GM19468 (cell line): ENCODE data around the gene UBAC2.
A peak's percentile ranks its signal among the peaks of the same experiment; 100 is the strongest.

ENCODE experiments used
- ATAC-seq: cut with Tn5 transposase; IDR thresholded peaks from one replicate; pipeline ENCODE4 v1.9.1; 2021; ENCODE audit warnings: mild to moderate bottlenecking, moderate library complexity, moderate number of reproducible peaks; ENCODE audit not compliant: unreplicated experiment; ENCODE audit errors: extremely low read depth

UBAC2 gene

DNA sequence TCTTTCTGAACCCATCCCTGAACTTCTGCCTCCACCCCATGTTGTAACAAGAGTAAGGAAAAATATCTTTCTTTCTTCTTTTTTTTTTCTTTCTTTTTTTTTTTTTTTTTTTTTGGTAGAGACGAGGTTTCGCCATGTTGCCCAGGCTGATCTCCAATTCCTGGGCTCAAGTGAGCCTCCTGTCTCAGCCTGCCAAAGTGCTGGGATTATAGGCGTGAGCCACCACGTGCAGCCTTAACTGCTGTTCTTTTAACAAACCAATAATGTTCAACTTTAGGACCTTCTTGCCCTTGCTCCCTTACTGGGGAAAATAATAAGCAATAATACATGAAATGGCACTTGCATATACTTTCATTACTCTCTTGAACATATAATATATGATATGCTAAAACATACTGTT is 86.9 kb downstream of the UBAC2 start:
- no peak for ATAC-seq

- ATAC-seq: peak; percentile 90
These were observed 87.4 kb downstream of the UBAC2 start for GRCh38 chr13:99288089-99288488.

DNA sequence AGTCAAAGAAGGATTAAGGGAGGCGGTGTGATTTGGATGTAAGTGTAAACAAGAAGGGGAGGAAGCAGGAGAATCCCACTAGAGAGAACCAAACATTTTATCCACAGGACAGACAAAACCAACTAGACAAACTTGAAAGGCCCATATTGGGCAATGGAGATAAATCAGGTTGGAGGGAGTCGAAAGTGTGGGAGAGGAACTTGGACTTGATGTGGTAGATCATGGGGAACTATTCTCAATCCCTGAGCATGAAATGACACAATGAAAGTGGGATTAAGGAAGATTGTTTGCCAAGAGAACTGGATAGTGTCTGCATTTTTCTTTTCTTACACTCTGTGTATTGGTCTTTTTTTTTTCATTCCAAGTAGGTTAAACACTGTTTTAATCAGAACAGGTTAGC is 88.6 kb downstream of the UBAC2 start:
- no peak for ATAC-seq

- ATAC-seq: no peak
These were observed 89.2 kb downstream of the UBAC2 start for GRCh38 chr13:99289674-99290337.

- ATAC-seq: no peak
These were observed 90.2 kb downstream of the UBAC2 start for GRCh38 chr13:99290894-99291293.

- ATAC-seq: no peak
These were observed 92.5 kb downstream of the UBAC2 start for GRCh38 chr13:99293178-99293577.

DNA sequence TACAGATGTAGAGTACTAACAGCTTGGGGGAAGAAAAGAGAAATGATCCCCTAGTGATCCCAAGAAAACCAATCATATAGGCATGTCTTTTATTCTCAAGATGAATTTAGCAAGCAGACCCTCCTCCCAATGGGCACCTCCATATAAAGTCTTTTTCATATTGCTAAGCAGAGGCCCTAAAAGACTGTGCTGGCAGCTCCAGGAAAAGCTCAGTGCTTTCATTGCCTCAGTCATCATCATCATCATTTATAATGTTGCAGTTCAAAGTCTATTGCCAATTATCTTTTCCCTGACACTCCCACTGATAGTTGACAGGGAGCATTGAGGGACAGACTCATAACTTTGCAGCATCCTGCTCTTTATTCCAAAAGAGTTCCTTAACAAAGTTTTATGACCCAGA is 93.5 kb downstream of the UBAC2 start:
- ATAC-seq: no peak

GRCh38 chr13:99294958-99295357 is 94.3 kb downstream of the UBAC2 start:
- ATAC-seq: no peak

DNA sequence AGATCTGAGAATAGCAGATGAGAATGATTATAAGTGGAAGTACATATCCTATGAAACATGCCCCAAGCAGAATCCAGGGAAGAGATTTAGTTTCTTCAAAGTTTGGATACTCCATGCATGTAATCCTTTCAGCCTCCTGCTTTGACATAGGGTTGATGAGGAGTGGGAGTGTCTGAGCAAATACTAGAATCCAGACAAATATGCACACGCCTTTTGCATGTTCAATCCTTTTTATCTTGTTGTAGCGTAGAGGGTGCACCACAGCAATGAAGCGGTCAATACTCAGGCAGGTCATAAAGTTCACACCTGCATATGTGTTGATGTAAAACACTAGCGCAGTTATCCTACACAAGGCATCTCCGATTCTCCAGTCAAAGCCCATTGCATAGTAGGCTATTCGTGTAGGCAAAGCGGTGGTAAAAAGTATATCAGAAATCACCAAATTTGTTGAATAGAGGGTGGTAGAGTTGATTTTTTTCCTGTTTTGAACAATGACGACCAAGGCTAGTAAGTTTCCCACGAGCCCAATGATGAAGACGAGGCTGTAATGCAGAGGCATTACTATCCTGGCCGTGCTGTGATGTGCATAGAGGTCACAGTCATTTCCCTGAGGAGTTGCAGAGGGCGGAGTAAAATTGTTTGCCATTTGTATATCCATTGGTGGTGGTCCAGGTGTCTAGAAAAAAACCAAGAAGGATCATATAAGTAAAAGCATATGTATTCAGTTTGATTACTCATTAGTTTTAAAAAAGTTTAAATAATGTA is 95.0 kb downstream of the UBAC2 start:
- no peak for ATAC-seq

- ATAC-seq: no peak
These were observed 95.7 kb downstream of the UBAC2 start for GRCh38 chr13:99296398-99296797.

DNA sequence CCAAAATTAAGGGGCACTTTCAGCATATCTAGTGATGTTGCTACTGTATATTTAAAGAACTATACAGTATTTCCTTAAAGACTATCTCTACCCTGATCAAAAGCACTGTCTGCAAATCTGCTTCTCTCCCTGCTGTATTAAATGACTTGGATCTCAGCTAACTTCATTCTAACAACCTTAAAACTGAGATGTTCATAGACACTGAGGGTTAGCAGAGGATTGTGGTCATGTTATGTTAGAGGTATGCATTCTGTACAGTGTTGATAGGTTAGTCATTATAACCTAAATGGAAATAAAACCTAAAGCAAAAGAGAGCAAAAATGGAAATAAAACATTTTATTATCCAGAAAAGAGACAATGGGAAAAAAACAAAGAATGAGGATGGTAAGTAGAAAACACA is 96.7 kb downstream of the UBAC2 start:
- no peak for ATAC-seq

DNA sequence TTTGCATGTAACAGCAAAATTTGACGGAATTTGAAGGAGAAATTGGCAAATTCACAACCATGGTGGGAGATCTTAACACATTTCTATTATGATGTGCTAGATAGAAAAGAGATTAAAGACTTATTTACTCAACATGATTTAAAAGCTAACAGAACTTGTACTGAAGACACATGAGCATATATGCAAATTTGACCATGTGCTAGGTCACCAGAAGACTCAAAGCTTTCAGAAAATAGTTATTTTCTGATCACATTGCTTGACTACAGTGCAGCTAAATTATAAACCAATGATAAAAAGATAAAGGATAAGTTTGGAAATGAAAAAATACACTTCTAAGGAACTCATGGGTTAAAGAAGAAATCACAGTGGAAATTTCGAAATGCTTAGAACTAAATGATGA is 97.4 kb downstream of the UBAC2 start:
- no peak for ATAC-seq

- no peak for ATAC-seq
These were observed 98.7 kb downstream of the UBAC2 start for GRCh38 chr13:99299256-99299919.

GRCh38 chr13:99299920-99300341 is 99.3 kb downstream of the UBAC2 start:
- no peak for ATAC-seq

GRCh38 chr13:99301056-99301838 is 100.6 kb downstream of the UBAC2 start:
- no peak for ATAC-seq

GRCh38 chr13:99301913-99302636 is 101.4 kb downstream of the UBAC2 start:
- ATAC-seq: no peak

- no peak for ATAC-seq
These were observed 102.2 kb downstream of the UBAC2 start for GRCh38 chr13:99302637-99303505.

GRCh38 chr13:99303863-99304521 is 103.3 kb downstream of the UBAC2 start:
- no peak for ATAC-seq
